HEK293 (cell line): ENCODE results near the gene CATSPER3.

Experiments
- BCL11B ChIP-seq: fragments of 450-650 bp; formaldehyde crosslinking; IDR thresholded peaks from 2 replicates; pipeline ENCODE4 v1.5.1; 2016; ENCODE audit warnings: low read depth, missing biosample characterization, missing genetic modification characterization
- GLI4 ChIP-seq: fragments of 450-650 bp; formaldehyde crosslinking; IDR thresholded peaks from 2 replicates; pipeline ENCODE4 v1.5.1; 2016; ENCODE audit warnings: missing biosample characterization, missing genetic modification characterization
- INSM2 ChIP-seq: fragments of 450-650 bp; formaldehyde crosslinking; IDR thresholded peaks from 2 replicates; pipeline ENCODE4 v1.5.1; 2016; ENCODE audit warnings: missing biosample characterization, missing genetic modification characterization
- KLF10 ChIP-seq: fragments of 450-650 bp; IDR thresholded peaks from 2 replicates; pipeline ENCODE4 v1.5.1; 2018; ENCODE audit warnings: missing biosample characterization, mild to moderate bottlenecking, missing genetic modification characterization
- OSR2 ChIP-seq: fragments of 450-650 bp; formaldehyde crosslinking; IDR thresholded peaks from 2 replicates; pipeline ENCODE4 v1.5.1; 2016; ENCODE audit warnings: missing biosample characterization, missing genetic modification characterization
- PRDM6 ChIP-seq: fragments of 450-650 bp; formaldehyde crosslinking; IDR thresholded peaks from 2 replicates; pipeline ENCODE4 v1.5.1; 2017; ENCODE audit warnings: missing biosample characterization, missing genetic modification characterization
- SCRT1 ChIP-seq: fragments of 450-650 bp; formaldehyde crosslinking; IDR thresholded peaks from 2 replicates; pipeline ENCODE4 v1.5.1; 2016; ENCODE audit warnings: missing biosample characterization, missing genetic modification characterization, borderline replicate concordance
- SP2 ChIP-seq: fragments of 450-650 bp; formaldehyde crosslinking; IDR thresholded peaks from 2 replicates; pipeline ENCODE4 v1.5.1; 2016; ENCODE audit warnings: missing biosample characterization, missing genetic modification characterization
- ZBTB20 ChIP-seq: fragments of 450-650 bp; formaldehyde crosslinking; IDR thresholded peaks from 2 replicates; pipeline ENCODE4 v1.5.1; 2016; ENCODE audit warnings: missing biosample characterization, missing genetic modification characterization
- ZBTB7A ChIP-seq: fragments of 450-650 bp; formaldehyde crosslinking; IDR thresholded peaks from 2 replicates; pipeline ENCODE4 v1.5.1; 2016; ENCODE audit warnings: low read depth, missing biosample characterization, missing genetic modification characterization
- ZFP41 ChIP-seq: fragments of 450-650 bp; formaldehyde crosslinking; IDR thresholded peaks from 2 replicates; pipeline ENCODE4 v1.5.1; 2016; ENCODE audit warnings: missing biosample characterization, missing genetic modification characterization, borderline replicate concordance
- ZNF146 ChIP-seq: fragments of 450-650 bp; formaldehyde crosslinking; IDR thresholded peaks from 2 replicates; pipeline ENCODE4 v1.5.1; 2016; ENCODE audit warnings: missing biosample characterization, missing genetic modification characterization
- ZNF157 ChIP-seq: fragments of 450-650 bp; formaldehyde crosslinking; IDR thresholded peaks from 2 replicates; pipeline ENCODE4 v1.5.1; 2016; ENCODE audit warnings: missing biosample characterization, missing genetic modification characterization
- ZNF169 ChIP-seq: fragments of 450-650 bp; formaldehyde crosslinking; IDR thresholded peaks from 2 replicates; pipeline ENCODE4 v1.5.1; 2016; ENCODE audit warnings: missing biosample characterization, missing genetic modification characterization
- ZNF221 ChIP-seq: fragments of 450-650 bp; formaldehyde crosslinking; IDR thresholded peaks from 2 replicates; pipeline ENCODE4 v1.5.1; 2017; ENCODE audit warnings: missing biosample characterization, missing genetic modification characterization, borderline replicate concordance
- ZNF23 ChIP-seq: fragments of 450-650 bp; formaldehyde crosslinking; IDR thresholded peaks from 2 replicates; pipeline ENCODE4 v1.5.1; 2016; ENCODE audit warnings: missing biosample characterization, missing genetic modification characterization, borderline replicate concordance
- ZNF292 ChIP-seq: fragments of 450-650 bp; formaldehyde crosslinking; IDR thresholded peaks from 2 replicates; pipeline ENCODE4 v1.5.1; 2016; ENCODE audit warnings: low read depth, missing biosample characterization, missing genetic modification characterization, borderline replicate concordance
- ZNF341 ChIP-seq: fragments of 450-650 bp; formaldehyde crosslinking; IDR thresholded peaks from 2 replicates; pipeline ENCODE4; 2016; ENCODE audit warnings: low read depth, missing biosample characterization, missing genetic modification characterization
- ZNF362 ChIP-seq: fragments of 450-650 bp; formaldehyde crosslinking; IDR thresholded peaks from 2 replicates; pipeline ENCODE4 v1.5.1; 2016; ENCODE audit warnings: missing biosample characterization, missing genetic modification characterization
- ZNF37A ChIP-seq: fragments of 450-650 bp; IDR thresholded peaks from 2 replicates; pipeline ENCODE4 v1.5.1; 2018; ENCODE audit warnings: missing biosample characterization, missing genetic modification characterization
- ZNF433 ChIP-seq: fragments of 450-650 bp; formaldehyde crosslinking; IDR thresholded peaks from 2 replicates; pipeline ENCODE4 v1.5.1; 2016; ENCODE audit warnings: missing biosample characterization, missing genetic modification characterization, low read depth
- ZNF473 ChIP-seq: fragments of 450-650 bp; formaldehyde crosslinking; IDR thresholded peaks from 2 replicates; pipeline ENCODE4 v1.5.1; 2017; ENCODE audit warnings: missing biosample characterization, missing genetic modification characterization
- ZNF548 ChIP-seq: fragments of 450-650 bp; formaldehyde crosslinking; IDR thresholded peaks from 2 replicates; pipeline ENCODE4 v1.5.1; 2016; ENCODE audit warnings: missing biosample characterization, missing genetic modification characterization
- ZNF600 ChIP-seq: fragments of 450-650 bp; formaldehyde crosslinking; IDR thresholded peaks from 2 replicates; pipeline ENCODE4 v1.5.1; 2016; ENCODE audit warnings: missing biosample characterization, missing genetic modification characterization
- ZNF692 ChIP-seq: fragments of 450-650 bp; formaldehyde crosslinking; IDR thresholded peaks from 2 replicates; pipeline ENCODE4 v1.5.1; 2016; ENCODE audit warnings: missing biosample characterization, missing genetic modification characterization
- ZSCAN16 ChIP-seq: fragments of 450-650 bp; formaldehyde crosslinking; IDR thresholded peaks from 2 replicates; pipeline ENCODE4 v1.5.1; 2016; ENCODE audit warnings: missing biosample characterization, missing genetic modification characterization
- TF ChIP-seq, protein P1 (sequence below): fragments of 450-650 bp; formaldehyde crosslinking; IDR thresholded peaks from 2 replicates; pipeline ENCODE4 v1.5.1; 2016; ENCODE audit warnings: missing biosample characterization, missing genetic modification characterization
- TF ChIP-seq, protein P2 (sequence below): fragments of 450-650 bp; formaldehyde crosslinking; IDR thresholded peaks from 2 replicates; pipeline ENCODE4 v1.5.1; 2016; ENCODE audit warnings: missing biosample characterization, missing genetic modification characterization
- TF ChIP-seq, protein P3 (sequence below): fragments of 450-650 bp; formaldehyde crosslinking; IDR thresholded peaks from 2 replicates; pipeline ENCODE4 v1.5.1; 2016; ENCODE audit warnings: missing biosample characterization, missing genetic modification characterization

CATSPER3 gene

DNA sequence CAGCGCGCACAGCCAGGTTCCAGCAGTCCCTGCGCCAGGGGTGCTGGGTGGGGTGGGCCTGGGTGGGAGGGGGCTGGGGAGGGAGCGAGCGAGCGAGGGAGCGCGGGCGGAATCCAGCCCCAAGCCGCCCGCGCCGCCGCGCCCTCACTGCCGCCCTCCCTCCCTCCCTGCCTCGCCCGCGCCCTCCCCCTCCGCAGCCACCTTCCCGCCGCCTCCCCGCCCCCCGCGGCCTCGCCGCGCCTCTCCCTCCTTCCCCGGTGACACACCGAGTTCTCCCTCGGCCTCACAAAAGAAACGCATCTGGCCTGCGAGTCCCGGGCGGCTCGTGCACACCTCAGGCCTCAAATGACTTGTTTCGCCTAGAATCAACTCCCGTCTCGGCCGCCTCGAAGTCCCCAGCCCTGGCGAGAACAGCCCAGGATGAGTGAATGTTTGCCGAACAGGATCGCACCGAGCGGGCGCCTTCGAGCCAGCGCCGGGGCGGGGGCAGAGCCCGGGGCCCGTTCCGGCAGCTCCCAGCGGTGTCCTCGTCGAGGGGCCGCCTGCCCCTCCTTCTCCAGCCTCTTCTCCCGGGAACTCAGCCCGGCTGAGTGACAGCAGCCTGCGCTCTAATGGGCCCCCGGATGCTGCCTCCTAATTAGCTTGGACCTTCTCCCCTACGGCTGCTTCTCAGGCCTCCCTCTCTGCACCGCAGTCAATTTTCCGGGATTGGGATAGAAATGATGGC lies 66.7 kb downstream of the CATSPER3 start (continued):
- TF ChIP-seq SP2 (tag by site-specific recombination): peak; percentile 55
- peak; percentile 72 for TF ChIP-seq ZNF600 (tag by site-specific recombination)
- no peak for TF ChIP-seq ZFP41 (tag by site-specific recombination)
- no peak for TF ChIP-seq ZNF292
- peak; percentile 90 for TF ChIP-seq ZNF341 (tag by site-specific recombination)
- TF ChIP-seq ZNF433 (tag by site-specific recombination): no peak
- no peak for TF ChIP-seq ZBTB7A (tag by site-specific recombination)
- TF ChIP-seq ZNF362: no peak
- TF ChIP-seq, protein P1, sequence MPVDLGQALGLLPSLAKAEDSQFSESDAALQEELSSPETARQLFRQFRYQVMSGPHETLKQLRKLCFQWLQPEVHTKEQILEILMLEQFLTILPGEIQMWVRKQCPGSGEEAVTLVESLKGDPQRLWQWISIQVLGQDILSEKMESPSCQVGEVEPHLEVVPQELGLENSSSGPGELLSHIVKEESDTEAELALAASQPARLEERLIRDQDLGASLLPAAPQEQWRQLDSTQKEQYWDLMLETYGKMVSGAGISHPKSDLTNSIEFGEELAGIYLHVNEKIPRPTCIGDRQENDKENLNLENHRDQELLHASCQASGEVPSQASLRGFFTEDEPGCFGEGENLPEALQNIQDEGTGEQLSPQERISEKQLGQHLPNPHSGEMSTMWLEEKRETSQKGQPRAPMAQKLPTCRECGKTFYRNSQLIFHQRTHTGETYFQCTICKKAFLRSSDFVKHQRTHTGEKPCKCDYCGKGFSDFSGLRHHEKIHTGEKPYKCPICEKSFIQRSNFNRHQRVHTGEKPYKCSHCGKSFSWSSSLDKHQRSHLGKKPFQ (tag by site-specific recombination): peak; percentile 82
- no peak; the same call in 1 of the 2 replicates for TF ChIP-seq KLF10 (tag by site-specific recombination)
- TF ChIP-seq, protein P2, sequence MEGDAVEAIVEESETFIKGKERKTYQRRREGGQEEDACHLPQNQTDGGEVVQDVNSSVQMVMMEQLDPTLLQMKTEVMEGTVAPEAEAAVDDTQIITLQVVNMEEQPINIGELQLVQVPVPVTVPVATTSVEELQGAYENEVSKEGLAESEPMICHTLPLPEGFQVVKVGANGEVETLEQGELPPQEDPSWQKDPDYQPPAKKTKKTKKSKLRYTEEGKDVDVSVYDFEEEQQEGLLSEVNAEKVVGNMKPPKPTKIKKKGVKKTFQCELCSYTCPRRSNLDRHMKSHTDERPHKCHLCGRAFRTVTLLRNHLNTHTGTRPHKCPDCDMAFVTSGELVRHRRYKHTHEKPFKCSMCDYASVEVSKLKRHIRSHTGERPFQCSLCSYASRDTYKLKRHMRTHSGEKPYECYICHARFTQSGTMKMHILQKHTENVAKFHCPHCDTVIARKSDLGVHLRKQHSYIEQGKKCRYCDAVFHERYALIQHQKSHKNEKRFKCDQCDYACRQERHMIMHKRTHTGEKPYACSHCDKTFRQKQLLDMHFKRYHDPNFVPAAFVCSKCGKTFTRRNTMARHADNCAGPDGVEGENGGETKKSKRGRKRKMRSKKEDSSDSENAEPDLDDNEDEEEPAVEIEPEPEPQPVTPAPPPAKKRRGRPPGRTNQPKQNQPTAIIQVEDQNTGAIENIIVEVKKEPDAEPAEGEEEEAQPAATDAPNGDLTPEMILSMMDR: peak; percentile 24; the same call in 1 of the 2 replicates
- TF ChIP-seq ZBTB20 (tag by site-specific recombination): peak; percentile 100
- TF ChIP-seq ZNF473 (tag by site-specific recombination): no peak
- no peak for TF ChIP-seq GLI4 (tag by site-specific recombination)
- no peak for TF ChIP-seq SCRT1 (tag by site-specific recombination)
- TF ChIP-seq ZNF157 (tag by site-specific recombination): no peak
- no peak for TF ChIP-seq ZNF23 (tag by site-specific recombination)
- no peak for TF ChIP-seq ZNF37A
- TF ChIP-seq INSM2 (tag by site-specific recombination): peak; percentile 58; the same call in 1 of the 2 replicates
- TF ChIP-seq PRDM6: no peak
- TF ChIP-seq OSR2: peak; percentile 23; the same call in 1 of the 2 replicates
- TF ChIP-seq ZNF221 (tag by site-specific recombination): no peak
- no peak for TF ChIP-seq ZNF169 (tag by site-specific recombination)
- TF ChIP-seq, protein P3, sequence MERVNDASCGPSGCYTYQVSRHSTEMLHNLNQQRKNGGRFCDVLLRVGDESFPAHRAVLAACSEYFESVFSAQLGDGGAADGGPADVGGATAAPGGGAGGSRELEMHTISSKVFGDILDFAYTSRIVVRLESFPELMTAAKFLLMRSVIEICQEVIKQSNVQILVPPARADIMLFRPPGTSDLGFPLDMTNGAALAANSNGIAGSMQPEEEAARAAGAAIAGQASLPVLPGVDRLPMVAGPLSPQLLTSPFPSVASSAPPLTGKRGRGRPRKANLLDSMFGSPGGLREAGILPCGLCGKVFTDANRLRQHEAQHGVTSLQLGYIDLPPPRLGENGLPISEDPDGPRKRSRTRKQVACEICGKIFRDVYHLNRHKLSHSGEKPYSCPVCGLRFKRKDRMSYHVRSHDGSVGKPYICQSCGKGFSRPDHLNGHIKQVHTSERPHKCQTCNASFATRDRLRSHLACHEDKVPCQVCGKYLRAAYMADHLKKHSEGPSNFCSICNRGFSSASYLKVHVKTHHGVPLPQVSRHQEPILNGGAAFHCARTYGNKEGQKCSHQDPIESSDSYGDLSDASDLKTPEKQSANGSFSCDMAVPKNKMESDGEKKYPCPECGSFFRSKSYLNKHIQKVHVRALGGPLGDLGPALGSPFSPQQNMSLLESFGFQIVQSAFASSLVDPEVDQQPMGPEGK: peak; percentile 84; the same call in 1 of the 2 replicates
- no peak for TF ChIP-seq ZSCAN16 (tag by site-specific recombination)
- TF ChIP-seq ZNF548 (tag by site-specific recombination): no peak
- no peak for TF ChIP-seq ZNF146 (tag by site-specific recombination)
- 0 out of 2 replicates have a peak, but pooled peaks have one; percentile 16 for TF ChIP-seq BCL11B (tag by site-specific recombination)
- TF ChIP-seq ZNF692 (tag by site-specific recombination): peak; percentile 85
